OCI-LY3 (cell line): Measurements from ENCODE around the gene MBD4.

Experiments
- H2AFZ ChIP-seq: fragments of 200-600, 300-600 bp; shearing (Covaris generic); 2 replicates; pipeline ENCODE4 v1.6.0; 2014; ENCODE audit warnings: antibody characterized with exemption, low read depth, low read length
- H3K27ac ChIP-seq: fragments of 200-600, 300-600 bp; sonication (generic); 2 replicates; pipeline ENCODE4 v1.5.1; 2014; ENCODE audit warnings: mild to moderate bottlenecking, low read length, moderate library complexity, mixed read lengths
- H3K27me3 ChIP-seq: fragments of 200-600, 300-600 bp; sonication (generic); 2 replicates; pipeline ENCODE4 v1.6.1; 2014; ENCODE audit warnings: low read depth, low read length, mixed read lengths
- H3K36me3 ChIP-seq: fragments of 200-600, 300-600 bp; sonication (generic); replicated peaks from 2 replicates; pipeline ENCODE3; 2014; ENCODE audit warnings: low read depth, low read length, mixed read lengths
- H3K4me1 ChIP-seq: fragments of 300-600, 200-600 bp; sonication (generic); 2 replicates; pipeline ENCODE4 v1.6.1; 2014; ENCODE audit warnings: low read length, mixed read lengths
- H3K4me2 ChIP-seq: fragments of 200-600, 300-600 bp; sonication (generic); 2 replicates; pipeline ENCODE4 v1.6.1; 2014; ENCODE audit warnings: low read length, mixed read lengths
- H3K4me3 ChIP-seq: fragments of 300-600, 200-600 bp; sonication (generic); 2 replicates; pipeline ENCODE4 v1.5.1; 2014; ENCODE audit warnings: antibody characterized with exemption, mild to moderate bottlenecking, low read length, moderate library complexity
- H3K79me2 ChIP-seq: fragments of 300-600, 200-600 bp; shearing (Covaris generic); 2 replicates; pipeline ENCODE4 v1.6.1; 2014; ENCODE audit warnings: mild to moderate bottlenecking, low read length, mixed read lengths
- H3K9ac ChIP-seq: fragments of 300-600, 200-600 bp; shearing (Covaris generic); 2 replicates; pipeline ENCODE4 v1.6.0; 2014; ENCODE audit warnings: mild to moderate bottlenecking, low read length, moderate library complexity
- H3K9me3 ChIP-seq: fragments of 200-600, 300-600 bp; shearing (Covaris generic); 2 replicates; pipeline ENCODE4 v1.6.1; 2014; ENCODE audit warnings: low read length, mixed read lengths; ENCODE audit not compliant: insufficient read depth
- H4K20me1 ChIP-seq: fragments of 200-600, 300-600 bp; sonication (generic); 2 replicates; pipeline ENCODE4 v1.6.1; 2016; ENCODE audit warnings: low read length, mixed read lengths; ENCODE audit not compliant: insufficient read depth
- EZH2phosphoT487 ChIP-seq: fragments of 200-600 bp; shearing (Covaris generic); IDR thresholded peaks from 2 replicates; pipeline ENCODE4 v1.6.1; 2018; ENCODE audit warnings: antibody characterized with exemption, mixed run types, low read depth
- TF ChIP-seq, protein P1 (sequence below): fragments of 200-600, 300-600 bp; sonication (generic); IDR thresholded peaks from 2 replicates; pipeline ENCODE4 v1.5.1; 2014; ENCODE audit warnings: antibody characterized with exemption, low read length, low read depth

MBD4 gene

DNA sequence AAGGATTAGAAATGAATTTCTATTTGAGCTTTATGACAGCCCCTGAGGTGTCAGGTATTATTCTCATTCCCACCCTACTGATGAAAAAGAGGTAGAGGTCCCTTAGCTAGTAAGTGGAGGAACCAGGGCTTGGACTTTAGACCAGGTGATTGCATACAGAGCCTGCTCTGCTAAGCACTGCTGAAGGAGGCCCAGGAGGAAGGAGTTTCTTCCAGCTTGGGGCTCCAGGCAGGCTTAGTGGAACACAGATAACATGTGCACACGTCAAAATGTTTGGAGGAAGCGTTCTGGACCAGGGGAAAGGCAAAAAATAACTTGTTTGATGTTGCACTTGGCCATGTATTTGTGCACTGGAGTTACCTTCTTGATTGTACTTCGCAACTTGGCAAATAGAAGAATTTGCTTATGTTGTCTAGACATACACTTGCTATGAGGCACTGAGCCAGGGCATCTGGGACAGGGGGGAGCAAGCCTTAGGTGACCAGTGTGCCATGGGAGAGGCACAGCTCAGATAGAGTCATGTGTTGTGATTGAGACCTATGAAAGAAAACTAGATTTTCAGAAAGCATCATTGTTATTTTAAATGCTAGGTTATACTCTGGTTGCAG lies 22.7 kb upstream of the MBD4 start:
- no peaks in the 10 kb centered on the region for H3K27me3 ChIP-seq
- TF ChIP-seq EZH2phosphoT487 = no peak
- TF ChIP-seq, protein P1, sequence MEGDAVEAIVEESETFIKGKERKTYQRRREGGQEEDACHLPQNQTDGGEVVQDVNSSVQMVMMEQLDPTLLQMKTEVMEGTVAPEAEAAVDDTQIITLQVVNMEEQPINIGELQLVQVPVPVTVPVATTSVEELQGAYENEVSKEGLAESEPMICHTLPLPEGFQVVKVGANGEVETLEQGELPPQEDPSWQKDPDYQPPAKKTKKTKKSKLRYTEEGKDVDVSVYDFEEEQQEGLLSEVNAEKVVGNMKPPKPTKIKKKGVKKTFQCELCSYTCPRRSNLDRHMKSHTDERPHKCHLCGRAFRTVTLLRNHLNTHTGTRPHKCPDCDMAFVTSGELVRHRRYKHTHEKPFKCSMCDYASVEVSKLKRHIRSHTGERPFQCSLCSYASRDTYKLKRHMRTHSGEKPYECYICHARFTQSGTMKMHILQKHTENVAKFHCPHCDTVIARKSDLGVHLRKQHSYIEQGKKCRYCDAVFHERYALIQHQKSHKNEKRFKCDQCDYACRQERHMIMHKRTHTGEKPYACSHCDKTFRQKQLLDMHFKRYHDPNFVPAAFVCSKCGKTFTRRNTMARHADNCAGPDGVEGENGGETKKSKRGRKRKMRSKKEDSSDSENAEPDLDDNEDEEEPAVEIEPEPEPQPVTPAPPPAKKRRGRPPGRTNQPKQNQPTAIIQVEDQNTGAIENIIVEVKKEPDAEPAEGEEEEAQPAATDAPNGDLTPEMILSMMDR = no peak
- H3K79me2 ChIP-seq = no peaks in the 10 kb centered on the region
- H3K9ac ChIP-seq = no peak overlapping the region
- H2AFZ ChIP-seq = no peak overlapping the region
- no peak overlapping the region for H3K4me2 ChIP-seq
- H4K20me1 ChIP-seq = no peaks in the 10 kb centered on the region
- no peaks in the 10 kb centered on the region for H3K4me1 ChIP-seq
- H3K27ac ChIP-seq = no peak overlapping the region
- H3K9me3 ChIP-seq = no peaks in the 10 kb centered on the region
- no peaks in the 10 kb centered on the region for H3K36me3 ChIP-seq
- no peak overlapping the region for H3K4me3 ChIP-seq

DNA sequence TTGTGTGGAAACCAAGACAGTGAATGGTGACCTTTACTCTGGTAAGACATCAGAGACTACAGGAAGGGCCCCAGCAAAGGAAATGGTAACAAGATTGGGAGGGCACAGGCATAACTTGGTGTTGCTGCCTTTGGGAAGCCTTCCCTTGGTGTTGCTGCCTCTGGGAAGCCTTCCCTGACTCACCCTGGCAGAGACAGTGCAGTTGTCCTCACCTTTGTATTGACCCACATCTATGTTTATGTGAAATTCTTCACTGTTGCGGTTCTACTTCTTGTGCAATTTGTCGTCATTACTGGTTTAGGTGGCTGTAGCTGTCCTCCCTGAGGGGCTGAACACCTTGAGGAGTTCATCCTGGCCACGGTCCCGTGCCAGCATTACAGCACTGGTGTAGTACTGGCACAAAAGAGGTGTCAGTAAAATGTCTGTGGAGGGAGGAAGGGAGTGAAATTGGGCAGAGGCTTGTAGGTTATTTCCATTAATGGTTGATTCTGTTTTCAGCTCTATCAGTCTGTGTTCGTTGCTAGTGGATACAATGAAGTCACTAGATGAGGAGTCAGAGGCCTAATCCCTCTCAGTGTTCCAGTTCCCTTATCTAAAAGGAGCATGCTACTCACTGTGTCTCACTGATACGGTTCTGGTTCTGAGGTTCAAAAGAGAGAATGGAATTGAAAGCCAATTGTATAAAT lies 21.9 kb upstream of the MBD4 start:
- no peak overlapping the region for H3K4me2 ChIP-seq

DNA sequence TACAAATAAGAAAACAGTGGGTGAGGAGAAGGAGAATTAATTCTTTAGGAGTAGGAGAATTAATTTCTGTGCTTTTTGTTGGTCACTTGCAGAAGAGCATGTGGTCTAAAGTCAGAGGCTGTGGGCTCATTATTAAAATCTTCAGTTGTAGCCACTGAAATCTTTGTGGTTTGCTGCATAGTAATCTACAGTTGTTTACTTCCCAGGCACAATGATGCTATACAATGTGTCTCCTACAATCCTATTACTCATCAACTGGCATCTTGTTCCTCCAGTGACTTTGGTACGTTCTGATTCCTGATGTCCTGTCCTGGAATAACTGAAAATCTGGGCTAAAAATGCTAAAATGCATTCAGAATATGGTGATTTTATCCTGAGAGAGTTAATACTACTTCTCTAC lies 21.3 kb upstream of the MBD4 start:
- Histone ChIP-seq H3K27me3 (no peaks in the 10 kb centered on the region), H3K27ac (no peak overlapping the region), H3K79me2 (no peaks in the 10 kb centered on the region), H2AFZ (no peak overlapping the region), H3K4me2 (no peak overlapping the region), H4K20me1 (no peaks in the 10 kb centered on the region), H3K36me3 (no peaks in the 10 kb centered on the region), H3K9ac (no peak overlapping the region), H3K9me3 (no peaks in the 10 kb centered on the region), H3K4me3 (no peak overlapping the region), H3K4me1 (no peaks in the 10 kb centered on the region)
- TF ChIP-seq EZH2phosphoT487 = no peak
- TF ChIP-seq, protein P1 = no peak

More for the DNA sequence above, 21.9 kb upstream of the MBD4 start:
- no peaks in the 10 kb centered on the region for H3K36me3 ChIP-seq
- H3K27ac ChIP-seq = no peak overlapping the region
- no peaks in the 10 kb centered on the region for H3K27me3 ChIP-seq
- no peak for TF ChIP-seq EZH2phosphoT487
- TF ChIP-seq, protein P1 = no peak
- no peaks in the 10 kb centered on the region for H3K4me1 ChIP-seq
- H3K79me2 ChIP-seq = no peaks in the 10 kb centered on the region
- no peak overlapping the region for H2AFZ ChIP-seq
- no peaks in the 10 kb centered on the region for H4K20me1 ChIP-seq
- H3K9me3 ChIP-seq = no peaks in the 10 kb centered on the region
- H3K4me3 ChIP-seq = no peak overlapping the region
- H3K9ac ChIP-seq = no peak overlapping the region

DNA sequence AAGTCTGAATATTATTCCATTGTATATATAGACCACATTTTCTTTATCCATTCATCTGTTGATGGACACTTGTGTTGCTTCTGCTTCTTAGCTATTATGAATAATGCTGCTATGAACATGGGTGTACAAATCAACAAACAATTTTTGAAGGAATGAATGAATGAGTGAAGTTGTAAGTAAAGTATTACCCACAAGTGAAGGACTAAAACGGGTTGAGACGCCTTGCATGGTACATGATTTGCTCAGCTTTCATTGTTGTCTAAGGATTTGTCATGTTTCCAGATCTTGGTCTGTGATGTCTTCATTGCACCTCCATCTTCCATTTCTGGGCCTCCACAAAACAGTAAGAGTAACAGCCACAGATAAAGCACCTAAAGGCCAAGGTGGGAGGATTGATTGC lies 20.8 kb upstream of the MBD4 start:
- H3K27ac ChIP-seq = no peak overlapping the region
- no peaks in the 10 kb centered on the region for H3K27me3 ChIP-seq
- no peaks in the 10 kb centered on the region for H3K36me3 ChIP-seq
- no peak overlapping the region for H3K4me3 ChIP-seq
- TF ChIP-seq, protein P1 = no peak
- no peak for TF ChIP-seq EZH2phosphoT487
- H3K9ac ChIP-seq = no peak overlapping the region
- H3K4me1 ChIP-seq = no peaks in the 10 kb centered on the region
- no peaks in the 10 kb centered on the region for H3K79me2 ChIP-seq
- no peak overlapping the region for H2AFZ ChIP-seq
- no peaks in the 10 kb centered on the region for H3K9me3 ChIP-seq
- H4K20me1 ChIP-seq = no peaks in the 10 kb centered on the region
- no peak overlapping the region for H3K4me2 ChIP-seq
